Right lobe of liver (tissue), 6 donors: ENCODE measurements around the gene EIPR1. TPM values are rescaled to one million over a fixed set of nuclear protein-coding genes. Genes with fewer than 3 reads are reported as not detected.
"Not testable (repeated sequence)": the region's sequence is repeated elsewhere in the genome, so short reads cannot be mapped to it uniquely, and the experiment has no call there.

ENCODE experiments used
- ATAC-seq, 4 donors: fragments of 200-7000 bp; cut with Tn5 transposase; one replicate each; pipeline ENCODE4 v1.9.1; 2020; ENCODE audit warnings: mild to moderate bottlenecking in 4 of 4, moderate library complexity in 4 of 4
- DNase-seq, 3 donors: peaks; one replicate each; pipeline ENCODE4 v3.0.0-alpha.2; 2020
- H3K27ac ChIP-seq, 3 donors: fragments of 200-600 bp; one replicate each; pipeline ENCODE4 v1.8.0; 2022
- H3K27me3 ChIP-seq, 2 donors: fragments of 200-600 bp; one replicate each; pipeline ENCODE4 v1.8.0; 2022
- H3K36me3 ChIP-seq, 4 donors: fragments of 200-600 bp; sonication (generic) in 1 of 4; one replicate each; pipeline versions ENCODE4 v1.5.1 to v1.8.0; 2017 to 2022; ENCODE audit warnings: control low read depth in 1 of 4
- H3K4me1 ChIP-seq, 4 donors: fragments of 200-600 bp; sonication (generic) in 1 of 4; one replicate each; pipeline versions ENCODE4 v1.5.1 to v1.8.0; 2017 to 2022; ENCODE audit warnings: control low read depth in 1 of 4
- H3K4me3 ChIP-seq, 3 donors: fragments of 200-600 bp; one replicate each; pipeline ENCODE4 v1.8.0; 2022
- H3K9me3 ChIP-seq, 4 donors: fragments of 200-600 bp; sonication (generic) in 1 of 4; one replicate each; pipeline versions ENCODE4 v1.5.1 to v1.8.0; 2017 to 2022; ENCODE audit warnings: control low read depth in 1 of 4
- CTCF ChIP-seq, 4 donors: fragments of 200-600 bp in 3 of 4; fragments of 450-650 bp in 1 of 4; IDR thresholded peaks; one replicate each; pipeline versions ENCODE4 v1.5.1 to v1.8.0; 2016 to 2022; ENCODE audit warnings: antibody characterized with exemption in 4 of 4, mild to moderate bottlenecking in 2 of 4
- POLR2A ChIP-seq: fragments of 450-650 bp; IDR thresholded peaks from one replicate; pipeline ENCODE4 v1.6.1; 2017; ENCODE audit warnings: antibody characterized with exemption, mild to moderate bottlenecking
- WGBS: methylation state at CpG from one replicate; pipeline ENCODE4 v1.1.6; 2018; ENCODE audit warnings: low coverage, low lambda C conversion rate; ENCODE audit not compliant: insufficient coverage; ENCODE audit errors: missing lambda C conversion rate; 5-methylcytosine and 5-hydroxymethylcytosine counted together
- intact Hi-C, 2 donors: fragments of 100-400 bp; cut with DNase I; formaldehyde crosslinking; loops; one replicate each; pipeline versions ENCODE4 v1.11.2 to v1.14.1; 2022
- total RNA-seq, 6 experiments: library from RNA; depleted of rRNA in 2 of 6; stranded (reverse); fragments of >200 nt in 2 of 6; fragmentation: NEBNext Ultra II Directional in 3 of 6; extraction: Animal tissue kit (Norgen Biotek cat#: 25700) in 3 of 6; gene quantifications; one replicate each; pipeline versions ENCODE4 v1.1.0 to v1.2.4, GENCODE V29; 2016 to 2023
- donor health status: DM: no; HTN: yes; CAD: no.
- donor health status: DM: no; HTN: no; CAD: no.
- donor health status: DM: no; HTN: no; CAD: no.
- donor health status: DM: no; HTN: yes; CAD: no.
- donor health status: DM: no; HTN: yes; CAD: no.

EIPR1 gene
- total RNA-seq, 6 experiments from 2014 or later = 6.8 to 40.6 (median 11.6) TPM

- Histone ChIP-seq H3K36me3 (no peaks in the 10 kb centered on the region), H3K4me3 (no peak overlapping the region), H3K27me3 (no peaks in the 10 kb centered on the region), H3K4me1 (no peaks in the 10 kb centered on the region), H3K9me3 (no peaks in the 10 kb centered on the region), H3K27ac (no peak overlapping the region)
- TF ChIP-seq CTCF (IDR thresholded peaks at IDR 0.05) = no peak
- TF ChIP-seq POLR2A = no peak
- ATAC-seq = no peak
- 93% methylated on average over 7 of the region's 12 CpGs for WGBS
- DNase-seq = no peak
- intact Hi-C loops = no loop called here
These were observed 176.3 kb downstream of the EIPR1 start for GRCh38 chr2:3201281-3201680.

GRCh38 chr2:3200420-3200939, 177.1 kb downstream of the EIPR1 start:
- Histone ChIP-seq H3K9me3 (no peaks in the 10 kb centered on the region), H3K4me3 (no peak overlapping the region), H3K36me3 (no peaks in the 10 kb centered on the region), H3K4me1 (no peaks in the 10 kb centered on the region), H3K27ac (no peak overlapping the region), H3K27me3 (no peaks in the 10 kb centered on the region)
- no peak for TF ChIP-seq POLR2A
- intact Hi-C loops = no loop called here
- WGBS = 84% methylated on average over 11 of the region's 14 CpGs
- DNase-seq (no peak), ATAC-seq (no peak)

GRCh38 chr2:3199627-3200345, 177.8 kb downstream of the EIPR1 start:
- Histone ChIP-seq H3K9me3 (no peaks in the 10 kb centered on the region), H3K36me3 (no peaks in the 10 kb centered on the region), H3K27me3 (no peaks in the 10 kb centered on the region), H3K27ac (no peak overlapping the region), H3K4me3 (no peak overlapping the region), H3K4me1 (no peaks in the 10 kb centered on the region)
- ATAC-seq (peak in 2 of 4 donors; percentile 17 to 23), DNase-seq (no peak)
- intact Hi-C loops = no loop called here
- WGBS = 74% methylated on average over 3 of the region's 12 CpGs
- TF ChIP-seq POLR2A (no peak), CTCF (IDR thresholded peaks at IDR 0.05) (no peak)

GRCh38 chr2:3198671-3199192, 178.9 kb downstream of the EIPR1 start:
- WGBS = 55% methylated on average over 4 of the region's 10 CpGs
- not testable (repeated sequence) for H3K9me3 ChIP-seq

GRCh38 chr2:3198119-3198518, 179.5 kb downstream of the EIPR1 start:
- WGBS = 94% methylated on average over 8 of the region's 11 CpGs
- DNase-seq (no peak), ATAC-seq (no peak)
- H3K27me3 ChIP-seq = no peaks in the 10 kb centered on the region
- no peaks in the 10 kb centered on the region for H3K9me3 ChIP-seq
- TF ChIP-seq POLR2A (no peak), CTCF (IDR thresholded peaks at IDR 0.05) (peak in 1 of 4 donors; percentile 10)
- H3K27ac ChIP-seq = no peak overlapping the region
- H3K4me3 ChIP-seq = no peak overlapping the region
- H3K36me3 ChIP-seq = peaks cover 0 to 3% (median 0%) of the 10 kb centered on the region in 4 donors
- no peaks in the 10 kb centered on the region for H3K4me1 ChIP-seq
- intact Hi-C loops = no loop called here

More at GRCh38 chr2:3198671-3199192, 178.9 kb downstream of the EIPR1 start:
- H3K4me3 ChIP-seq, H3K36me3 ChIP-seq, H3K4me1 ChIP-seq, ATAC-seq, DNase-seq, H3K27me3 ChIP-seq, H3K27ac ChIP-seq, intact Hi-C loops: not testable (repeated sequence)
